Tibial nerve (tissue), 4 donors: ENCODE results near the gene HOXA9.

Source experiments
- EP300 ChIP-seq, 2 donors: sonication (generic); formaldehyde crosslinking; IDR thresholded peaks; one replicate each; pipeline ENCODE4 v1.6.1; 2017; ENCODE audit warnings: antibody characterized with exemption in 2 of 2, mild to moderate bottlenecking in 1 of 2
- POLR2A ChIP-seq, 2 donors: fragments of 450-650 bp; IDR thresholded peaks; one replicate each; pipeline ENCODE4 v1.6.1; 2017; ENCODE audit warnings: antibody characterized with exemption in 2 of 2, mild to moderate bottlenecking in 2 of 2, moderate library complexity in 2 of 2
- TF ChIP-seq, protein P1 (sequence below), 5 experiments: fragments of 200-600 bp in 3 of 5; fragments of 450-650 bp in 2 of 5; sonication (generic) in 3 of 5; IDR thresholded peaks; one replicate each; pipeline ENCODE4 v1.5.1; 2016 to 2019; ENCODE audit warnings: antibody characterized with exemption in 5 of 5, mild to moderate bottlenecking in 3 of 5, moderate library complexity in 2 of 5

DNA sequence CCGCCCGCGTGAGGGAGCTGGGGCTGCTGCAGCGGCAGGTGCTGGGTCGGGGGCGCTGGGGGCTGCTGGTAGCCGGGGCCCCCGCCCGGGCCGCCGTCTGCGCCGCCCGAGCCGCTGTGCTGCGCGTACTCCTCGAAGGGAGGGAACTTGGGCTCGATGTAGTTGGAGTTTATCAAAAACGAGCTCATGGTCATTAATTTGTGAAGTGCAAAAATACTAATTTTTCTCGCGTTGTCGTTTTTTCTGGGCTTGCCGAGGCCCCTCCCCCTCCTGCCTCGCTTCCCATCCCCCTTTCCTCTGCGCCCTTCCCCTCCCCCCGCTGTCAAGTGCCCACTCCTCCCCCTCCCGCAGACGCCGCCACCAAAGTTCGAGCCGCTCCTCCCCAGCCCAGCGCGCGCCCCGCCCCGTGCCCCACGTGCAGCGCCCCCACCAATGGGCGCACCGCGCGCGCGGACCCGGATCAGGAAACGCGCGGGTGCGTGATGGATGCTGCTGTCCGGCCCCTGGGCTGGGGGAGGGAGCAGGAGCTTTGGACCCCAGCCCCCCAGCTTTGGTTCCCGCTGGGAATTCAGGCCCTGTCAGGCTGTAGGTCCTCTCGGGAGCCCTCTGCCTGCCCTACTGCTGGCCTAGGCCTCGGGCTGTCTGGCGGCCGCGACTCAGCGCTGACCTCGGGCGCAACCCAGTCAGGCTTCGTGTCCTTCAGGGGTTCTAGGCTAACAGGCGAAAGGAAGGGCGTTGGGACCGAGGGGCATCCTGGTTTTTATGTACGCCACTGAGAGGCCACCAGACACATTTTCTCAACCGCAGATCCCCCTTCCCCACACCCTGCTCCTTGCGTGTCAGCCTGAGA, 34.6 kb downstream of the HOXA9 start, which contains the start of gene HOXA4:
- TF ChIP-seq, protein P1, sequence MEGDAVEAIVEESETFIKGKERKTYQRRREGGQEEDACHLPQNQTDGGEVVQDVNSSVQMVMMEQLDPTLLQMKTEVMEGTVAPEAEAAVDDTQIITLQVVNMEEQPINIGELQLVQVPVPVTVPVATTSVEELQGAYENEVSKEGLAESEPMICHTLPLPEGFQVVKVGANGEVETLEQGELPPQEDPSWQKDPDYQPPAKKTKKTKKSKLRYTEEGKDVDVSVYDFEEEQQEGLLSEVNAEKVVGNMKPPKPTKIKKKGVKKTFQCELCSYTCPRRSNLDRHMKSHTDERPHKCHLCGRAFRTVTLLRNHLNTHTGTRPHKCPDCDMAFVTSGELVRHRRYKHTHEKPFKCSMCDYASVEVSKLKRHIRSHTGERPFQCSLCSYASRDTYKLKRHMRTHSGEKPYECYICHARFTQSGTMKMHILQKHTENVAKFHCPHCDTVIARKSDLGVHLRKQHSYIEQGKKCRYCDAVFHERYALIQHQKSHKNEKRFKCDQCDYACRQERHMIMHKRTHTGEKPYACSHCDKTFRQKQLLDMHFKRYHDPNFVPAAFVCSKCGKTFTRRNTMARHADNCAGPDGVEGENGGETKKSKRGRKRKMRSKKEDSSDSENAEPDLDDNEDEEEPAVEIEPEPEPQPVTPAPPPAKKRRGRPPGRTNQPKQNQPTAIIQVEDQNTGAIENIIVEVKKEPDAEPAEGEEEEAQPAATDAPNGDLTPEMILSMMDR (IDR thresholded peaks at IDR 0.05), result no peak
- TF ChIP-seq POLR2A (IDR thresholded peaks at IDR 0.05) (peak in 1 of 2 donors; percentile 69), EP300 (IDR thresholded peaks at IDR 0.05) (peak; percentile 37 to 77)
